Measurements from ENCODE around the gene PRSS33. TPM values are rescaled to one million over a fixed set of nuclear protein-coding genes. Genes with fewer than 3 reads are reported as not detected.

The PRSS33 gene
- polyA plus RNA-seq, 1 of the 3 experiments (the other 2 are of a cell fraction): not detected

DNA sequence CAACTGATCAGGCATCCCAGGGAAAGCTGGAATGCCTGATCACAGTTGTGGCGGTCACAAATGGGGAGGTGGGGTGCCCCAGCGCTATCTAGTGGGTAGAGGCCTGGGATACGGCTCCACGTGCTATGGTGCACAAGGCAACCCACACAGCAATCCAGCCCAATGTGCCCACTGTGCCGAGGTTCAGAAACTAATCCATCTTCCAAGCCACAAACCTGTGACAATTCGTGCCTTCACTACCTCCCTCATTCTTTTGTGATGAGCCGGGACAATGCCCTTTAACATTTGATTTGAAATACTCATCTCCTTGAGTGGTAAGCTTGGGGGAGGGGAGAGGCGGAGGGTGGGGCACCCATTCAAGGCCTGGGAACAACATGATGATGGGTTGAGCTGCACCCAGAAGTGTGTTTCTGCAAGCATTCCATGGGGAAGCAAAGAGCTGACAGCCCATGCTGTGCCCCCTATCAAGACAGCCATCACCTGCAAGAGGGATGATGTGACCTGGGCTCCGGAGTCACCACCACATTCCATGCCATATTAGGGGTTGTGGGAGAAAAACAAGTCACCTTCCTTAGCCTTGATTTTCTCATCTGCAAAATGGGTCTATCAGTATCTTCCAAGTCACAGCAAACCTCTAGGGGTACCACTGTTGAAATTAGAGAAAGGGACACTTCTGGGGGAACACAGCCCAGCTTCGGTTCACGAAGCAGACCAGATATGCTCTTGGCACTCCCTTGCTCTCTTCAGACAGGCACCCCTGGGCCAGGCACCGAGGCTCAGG lies 14.0 kb downstream of the PRSS33 start:
- TF ChIP-seq SMC3 (IDR thresholded peaks at IDR 0.05; ENCODE audit: low read depth, low read length): no peak
- TF ChIP-seq NRF1 (IDR thresholded peaks at IDR 0.05; ENCODE audit: low read depth, low read length): no peak
- TF ChIP-seq, protein P1, sequence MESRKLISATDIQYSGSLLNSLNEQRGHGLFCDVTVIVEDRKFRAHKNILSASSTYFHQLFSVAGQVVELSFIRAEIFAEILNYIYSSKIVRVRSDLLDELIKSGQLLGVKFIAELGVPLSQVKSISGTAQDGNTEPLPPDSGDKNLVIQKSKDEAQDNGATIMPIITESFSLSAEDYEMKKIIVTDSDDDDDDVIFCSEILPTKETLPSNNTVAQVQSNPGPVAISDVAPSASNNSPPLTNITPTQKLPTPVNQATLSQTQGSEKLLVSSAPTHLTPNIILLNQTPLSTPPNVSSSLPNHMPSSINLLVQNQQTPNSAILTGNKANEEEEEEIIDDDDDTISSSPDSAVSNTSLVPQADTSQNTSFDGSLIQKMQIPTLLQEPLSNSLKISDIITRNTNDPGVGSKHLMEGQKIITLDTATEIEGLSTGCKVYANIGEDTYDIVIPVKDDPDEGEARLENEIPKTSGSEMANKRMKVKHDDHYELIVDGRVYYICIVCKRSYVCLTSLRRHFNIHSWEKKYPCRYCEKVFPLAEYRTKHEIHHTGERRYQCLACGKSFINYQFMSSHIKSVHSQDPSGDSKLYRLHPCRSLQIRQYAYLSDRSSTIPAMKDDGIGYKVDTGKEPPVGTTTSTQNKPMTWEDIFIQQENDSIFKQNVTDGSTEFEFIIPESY (IDR thresholded peaks at IDR 0.05; ENCODE audit: borderline replicate concordance, low read depth): no peak
- TF ChIP-seq ELF1 (IDR thresholded peaks at IDR 0.05): no peak
- no peak for TF ChIP-seq RAD21 (IDR thresholded peaks at IDR 0.05; ENCODE audit: low read length)
- TF ChIP-seq, protein P2, sequence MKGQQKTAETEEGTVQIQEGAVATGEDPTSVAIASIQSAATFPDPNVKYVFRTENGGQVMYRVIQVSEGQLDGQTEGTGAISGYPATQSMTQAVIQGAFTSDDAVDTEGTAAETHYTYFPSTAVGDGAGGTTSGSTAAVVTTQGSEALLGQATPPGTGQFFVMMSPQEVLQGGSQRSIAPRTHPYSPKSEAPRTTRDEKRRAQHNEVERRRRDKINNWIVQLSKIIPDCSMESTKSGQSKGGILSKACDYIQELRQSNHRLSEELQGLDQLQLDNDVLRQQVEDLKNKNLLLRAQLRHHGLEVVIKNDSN (IDR thresholded peaks at IDR 0.05; ENCODE audit: borderline replicate concordance, low read depth): no peak
- no peak for TF ChIP-seq JUND (IDR thresholded peaks at IDR 0.05)
- no peak for TF ChIP-seq GABPA (IDR thresholded peaks at IDR 0.05; ENCODE audit: low read depth)
- no peak for TF ChIP-seq CHD2 (IDR thresholded peaks at IDR 0.05; ENCODE audit: low read length, partially characterized antibody)
- TF ChIP-seq TAF1 (IDR thresholded peaks at IDR 0.05; ENCODE audit: borderline replicate concordance, low read depth, low read length): no peak
- TF ChIP-seq, protein P3, sequence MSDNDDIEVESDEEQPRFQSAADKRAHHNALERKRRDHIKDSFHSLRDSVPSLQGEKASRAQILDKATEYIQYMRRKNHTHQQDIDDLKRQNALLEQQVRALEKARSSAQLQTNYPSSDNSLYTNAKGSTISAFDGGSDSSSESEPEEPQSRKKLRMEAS (IDR thresholded peaks at IDR 0.05; ENCODE audit: low read depth): no peak
- TF ChIP-seq, protein P4, sequence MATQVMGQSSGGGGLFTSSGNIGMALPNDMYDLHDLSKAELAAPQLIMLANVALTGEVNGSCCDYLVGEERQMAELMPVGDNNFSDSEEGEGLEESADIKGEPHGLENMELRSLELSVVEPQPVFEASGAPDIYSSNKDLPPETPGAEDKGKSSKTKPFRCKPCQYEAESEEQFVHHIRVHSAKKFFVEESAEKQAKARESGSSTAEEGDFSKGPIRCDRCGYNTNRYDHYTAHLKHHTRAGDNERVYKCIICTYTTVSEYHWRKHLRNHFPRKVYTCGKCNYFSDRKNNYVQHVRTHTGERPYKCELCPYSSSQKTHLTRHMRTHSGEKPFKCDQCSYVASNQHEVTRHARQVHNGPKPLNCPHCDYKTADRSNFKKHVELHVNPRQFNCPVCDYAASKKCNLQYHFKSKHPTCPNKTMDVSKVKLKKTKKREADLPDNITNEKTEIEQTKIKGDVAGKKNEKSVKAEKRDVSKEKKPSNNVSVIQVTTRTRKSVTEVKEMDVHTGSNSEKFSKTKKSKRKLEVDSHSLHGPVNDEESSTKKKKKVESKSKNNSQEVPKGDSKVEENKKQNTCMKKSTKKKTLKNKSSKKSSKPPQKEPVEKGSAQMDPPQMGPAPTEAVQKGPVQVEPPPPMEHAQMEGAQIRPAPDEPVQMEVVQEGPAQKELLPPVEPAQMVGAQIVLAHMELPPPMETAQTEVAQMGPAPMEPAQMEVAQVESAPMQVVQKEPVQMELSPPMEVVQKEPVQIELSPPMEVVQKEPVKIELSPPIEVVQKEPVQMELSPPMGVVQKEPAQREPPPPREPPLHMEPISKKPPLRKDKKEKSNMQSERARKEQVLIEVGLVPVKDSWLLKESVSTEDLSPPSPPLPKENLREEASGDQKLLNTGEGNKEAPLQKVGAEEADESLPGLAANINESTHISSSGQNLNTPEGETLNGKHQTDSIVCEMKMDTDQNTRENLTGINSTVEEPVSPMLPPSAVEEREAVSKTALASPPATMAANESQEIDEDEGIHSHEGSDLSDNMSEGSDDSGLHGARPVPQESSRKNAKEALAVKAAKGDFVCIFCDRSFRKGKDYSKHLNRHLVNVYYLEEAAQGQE (IDR thresholded peaks at IDR 0.05; ENCODE audit: low read depth, low read length): no peak
- no peak for TF ChIP-seq FOXM1 (IDR thresholded peaks at IDR 0.05; ENCODE audit: low read depth)
- no peak for TF ChIP-seq FOXJ3 (CRISPR knock-in tag; IDR thresholded peaks at IDR 0.05)
- no peak for TF ChIP-seq FOSL2 (IDR thresholded peaks at IDR 0.05; ENCODE audit: borderline replicate concordance, low read depth)
- no peak for TF ChIP-seq RFX5 (IDR thresholded peaks at IDR 0.05; ENCODE audit: low read length)
- TF ChIP-seq YY1 (IDR thresholded peaks at IDR 0.05; ENCODE audit: low read depth): no peak
- no peak overlapping the region for H3K9ac ChIP-seq
- DNase-seq: no peak
- peaks cover 30 to 57% of the 10 kb centered on the region in 2 experiments for H3K36me3 ChIP-seq (replicated peaks in 1 of 2; ENCODE audit: control insufficient read depth in 1 of 2, insufficient read depth in 2 of 2, low read length in 1 of 2)
- no peaks in the 10 kb centered on the region for H3K27me3 ChIP-seq (ENCODE audit: insufficient read depth)
- POLR2A ChIA-PET: interaction anchor here (4.0 kb wide), 1 partner anchor 20 kb away, joined by 19 read pairs; the partner anchor contains the start of gene SRRM2
- H3K27ac ChIP-seq (ENCODE audit: low read depth in 2 of 2, low read length in 1 of 2): peak overlapping the region in 1 of 2 experiments; percentile 6; a peak in 2 of 4 replicates
- H3K9me2 ChIP-seq: no peaks in the 10 kb centered on the region
- H3F3A ChIP-seq (replicated peaks; ENCODE audit: insufficient read depth): peaks cover 14% of the 10 kb centered on the region
- H3K4me2 ChIP-seq: no peak overlapping the region
- H3K4me3 ChIP-seq (ENCODE audit: low read depth in 2 of 2, low read length in 1 of 2): no peak overlapping the region
- 83% methylated on average over 11 of the region's 12 CpGs for WGBS (ENCODE audit: low lambda C conversion rate)
- peaks cover 49% of the 10 kb centered on the region for H4K20me1 ChIP-seq (ENCODE audit: insufficient read depth)
- CTCF ChIA-PET: interaction anchor here (0.6 to 2.7 kb wide), 5 partner anchors 20 to 95 kb away, joined by 3 to 11 read pairs (median 3); no protein-coding TSS in a partner anchor
- H2AFZ ChIP-seq (ENCODE audit: low read depth): no peak overlapping the region
- H3K4me1 ChIP-seq (ENCODE audit: control insufficient read depth in 1 of 2, insufficient read depth in 2 of 2, low read depth in 1 of 2, low read length in 1 of 2): peaks cover 7 to 16% of the 10 kb centered on the region in 2 experiments; a peak in 2 of 4 replicates
- no peaks in the 10 kb centered on the region for H3K9me3 ChIP-seq
- H3K79me2 ChIP-seq (ENCODE audit: insufficient read depth): peaks cover 56% of the 10 kb centered on the region

Measured in SK-N-SH (cell line).